Stromal cell of bone marrow (primary cell): ENCODE results near the gene OLR1.
A peak's percentile ranks its signal among the peaks of the same experiment; 100 is the strongest.
"Not testable (repeated sequence)": the region's sequence is repeated elsewhere in the genome, so short reads cannot be mapped to it uniquely, and the experiment has no call there.

Experiments
- DNase-seq: peaks from one replicate; pipeline ENCODE4 v3.0.0-alpha.2; 2012; ENCODE audit warnings: low read depth

The OLR1 gene

DNA sequence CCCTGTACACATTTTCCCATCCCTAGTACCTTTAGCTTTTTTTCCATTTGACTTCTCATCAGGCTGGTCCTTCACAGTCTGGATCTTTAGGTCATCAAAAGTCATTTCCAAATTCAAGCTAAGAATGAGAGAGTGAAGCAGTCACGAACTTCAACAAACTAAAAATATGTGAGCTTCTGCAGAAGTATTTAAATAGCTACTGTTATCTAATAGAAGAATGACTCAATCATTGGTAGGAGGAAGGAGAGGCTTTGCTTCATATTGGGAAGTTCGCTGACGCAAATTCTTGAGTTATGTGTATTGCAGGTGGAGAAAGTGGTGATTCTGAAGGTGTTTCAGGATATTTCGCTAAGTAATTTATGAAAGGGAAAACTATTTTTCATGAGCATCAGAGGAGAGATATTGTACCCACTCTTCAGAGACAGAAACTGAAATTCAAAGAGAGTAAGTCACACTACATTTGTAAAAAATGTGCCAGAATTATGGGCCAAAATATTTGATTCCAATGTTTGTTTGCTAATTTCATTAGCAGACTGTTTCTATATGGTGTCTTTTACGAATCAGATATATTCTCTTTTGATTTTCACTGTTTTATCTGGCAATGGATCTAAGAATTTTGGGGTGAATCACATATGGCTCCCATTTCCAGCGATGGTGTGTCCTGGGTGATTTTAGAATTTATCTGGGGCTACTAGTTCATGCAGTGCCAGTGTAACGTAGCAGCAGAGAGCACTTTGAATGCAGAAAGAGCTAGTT, at the start of gene OLR1:
Gene OLR1, minus strand, starts transcription at position 160 of the 756 bp plus-strand sequence. Its CDS starts 55 bp downstream, at position 105.
- DNase-seq: no peak

DNA sequence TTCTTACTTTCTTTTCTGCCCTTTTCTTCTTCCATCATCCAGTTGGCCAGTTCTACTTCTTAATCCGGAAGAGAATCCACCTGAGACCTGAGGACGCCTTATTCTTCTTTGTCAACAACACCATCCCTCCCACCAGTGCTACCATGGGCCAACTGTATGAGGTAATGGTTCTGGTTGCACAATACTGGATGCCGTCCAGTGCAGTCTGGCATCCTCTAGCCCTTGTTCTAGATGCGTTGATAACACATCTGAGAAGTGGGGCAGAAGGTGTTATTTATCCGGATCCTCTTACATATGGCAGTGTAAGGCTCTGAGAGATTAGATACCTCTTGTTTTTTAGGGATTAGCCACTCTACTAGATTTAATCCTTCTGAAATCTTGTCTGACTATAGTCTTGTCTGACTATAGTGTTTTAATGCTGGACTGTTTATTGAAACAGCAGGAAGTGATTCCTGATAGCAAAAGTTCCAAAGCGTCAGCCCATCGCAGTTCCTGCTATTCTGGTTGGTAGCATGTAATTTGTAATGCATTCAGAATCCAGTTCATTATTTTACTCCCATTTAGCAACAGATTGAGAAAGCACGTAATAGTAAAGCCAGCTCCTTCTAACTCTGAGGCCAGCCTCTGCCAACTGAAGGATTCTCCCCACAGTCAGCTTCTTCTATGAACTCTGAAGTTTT, 48.6 kb upstream of the OLR1 start:
- peak; percentile 26 for DNase-seq

DNA sequence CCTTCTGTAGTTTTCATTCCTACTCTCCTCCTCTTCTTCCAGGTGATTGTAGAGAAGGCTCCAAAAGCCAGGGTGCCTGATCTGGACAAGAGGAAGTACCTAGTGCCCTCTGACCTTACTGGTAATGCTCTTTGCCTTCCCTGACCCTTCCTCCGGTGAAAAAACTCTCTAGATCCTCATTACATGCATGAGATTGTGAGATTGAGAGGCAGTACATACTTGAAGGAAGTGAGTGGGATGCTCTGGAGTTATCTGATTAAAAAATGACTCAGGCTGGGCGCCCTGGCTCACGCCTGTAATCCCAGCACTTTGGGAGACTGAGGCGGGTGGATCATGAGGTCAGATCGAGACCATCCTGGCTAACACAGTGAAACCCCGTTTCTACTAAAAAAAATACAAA, 46.1 kb upstream of the OLR1 start:
- DNase-seq: no peak

DNA sequence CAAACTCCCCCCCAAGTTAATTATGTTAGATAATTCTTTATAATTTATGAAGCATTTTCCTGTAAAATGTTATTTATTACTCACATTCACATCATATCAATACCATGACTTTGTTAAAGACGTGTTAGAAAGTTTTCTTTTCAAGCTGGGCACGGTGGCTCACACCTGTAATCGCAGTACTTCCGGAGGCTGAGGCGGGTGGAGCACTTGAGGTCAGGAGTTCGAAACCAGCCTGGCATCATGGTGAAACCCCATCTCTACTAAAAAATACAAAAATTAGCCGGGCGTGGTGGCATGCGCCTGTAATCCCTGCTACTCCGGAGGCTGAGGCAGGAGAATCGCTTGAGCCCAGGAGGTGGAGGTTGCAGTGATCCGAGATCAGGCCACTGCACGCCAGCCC, 44.0 kb upstream of the OLR1 start:
- DNase-seq: not testable (repeated sequence)

DNA sequence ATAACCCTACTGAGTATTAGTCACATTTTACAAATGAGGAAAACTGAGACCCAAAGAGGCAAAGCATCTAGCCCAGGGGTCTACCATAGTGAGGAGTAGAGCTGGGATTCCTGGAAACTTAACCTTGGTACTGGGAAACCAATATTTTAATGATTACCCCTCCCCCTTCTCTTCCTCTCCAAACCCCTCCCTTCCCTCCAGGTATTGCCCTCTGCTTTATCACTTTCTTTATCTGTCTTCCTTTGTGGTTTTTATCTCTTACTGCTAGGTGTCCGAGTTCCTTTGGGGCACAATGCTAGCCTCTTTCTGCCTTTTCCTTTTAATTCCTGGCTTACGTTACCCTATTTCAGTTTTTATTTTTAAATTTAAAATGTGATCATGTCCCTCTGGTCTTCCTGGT, 43.5 kb upstream of the OLR1 start:
- no peak for DNase-seq

DNA sequence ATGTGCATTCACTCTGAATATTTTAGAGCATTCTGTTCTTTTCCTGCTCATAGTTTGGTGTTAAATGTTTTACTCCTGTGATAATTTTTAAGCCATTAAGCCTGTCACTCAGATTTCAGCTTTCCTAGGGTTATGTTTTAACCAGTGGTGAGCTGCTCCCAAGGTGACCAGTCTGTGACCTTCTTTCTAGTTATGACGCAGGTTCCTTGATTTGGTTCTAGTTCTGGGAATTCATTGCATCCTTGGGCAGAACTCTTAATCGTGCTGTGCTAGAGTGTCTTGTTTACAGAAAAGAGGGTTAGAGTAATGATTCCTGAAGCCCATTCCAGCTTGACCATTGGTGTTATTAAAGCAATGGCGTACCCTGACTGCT, 42.9 kb upstream of the OLR1 start:
- DNase-seq: no peak

DNA sequence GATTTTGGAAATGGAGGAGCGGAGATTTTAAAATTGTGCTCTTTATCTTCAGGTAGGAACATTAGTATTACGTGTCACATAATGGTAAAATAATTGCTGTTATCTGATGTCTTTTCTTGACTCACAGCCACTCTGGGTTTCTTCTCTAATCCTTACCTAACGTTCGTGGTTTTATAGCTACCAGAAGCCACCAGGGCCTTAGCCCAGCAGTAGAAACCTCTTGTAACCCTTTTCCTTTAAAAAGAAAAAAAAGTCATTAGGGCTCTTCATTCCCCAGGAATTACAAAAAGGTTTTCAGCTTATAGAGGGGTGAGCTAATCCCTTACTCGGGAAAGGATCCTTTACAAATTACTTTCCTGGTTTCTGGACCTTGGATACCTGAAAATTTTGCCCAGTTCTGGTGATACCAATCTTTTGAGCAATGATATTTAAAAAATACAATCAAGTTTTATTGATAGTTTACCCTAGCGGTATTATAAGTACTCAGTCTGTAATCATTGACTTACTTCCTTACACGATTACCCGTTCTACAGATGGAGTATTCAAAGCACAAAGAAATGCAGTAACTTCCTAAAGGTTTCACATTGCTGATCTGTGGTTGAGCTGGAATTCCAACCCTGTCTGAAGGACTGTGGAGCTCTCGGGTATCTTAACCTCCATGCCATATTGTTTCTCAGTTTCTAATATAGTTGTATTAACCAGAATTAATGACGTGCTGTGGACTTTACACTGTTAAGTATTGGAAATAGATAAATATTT, 42.4 kb upstream of the OLR1 start:
- DNase-seq: peak; percentile 10

DNA sequence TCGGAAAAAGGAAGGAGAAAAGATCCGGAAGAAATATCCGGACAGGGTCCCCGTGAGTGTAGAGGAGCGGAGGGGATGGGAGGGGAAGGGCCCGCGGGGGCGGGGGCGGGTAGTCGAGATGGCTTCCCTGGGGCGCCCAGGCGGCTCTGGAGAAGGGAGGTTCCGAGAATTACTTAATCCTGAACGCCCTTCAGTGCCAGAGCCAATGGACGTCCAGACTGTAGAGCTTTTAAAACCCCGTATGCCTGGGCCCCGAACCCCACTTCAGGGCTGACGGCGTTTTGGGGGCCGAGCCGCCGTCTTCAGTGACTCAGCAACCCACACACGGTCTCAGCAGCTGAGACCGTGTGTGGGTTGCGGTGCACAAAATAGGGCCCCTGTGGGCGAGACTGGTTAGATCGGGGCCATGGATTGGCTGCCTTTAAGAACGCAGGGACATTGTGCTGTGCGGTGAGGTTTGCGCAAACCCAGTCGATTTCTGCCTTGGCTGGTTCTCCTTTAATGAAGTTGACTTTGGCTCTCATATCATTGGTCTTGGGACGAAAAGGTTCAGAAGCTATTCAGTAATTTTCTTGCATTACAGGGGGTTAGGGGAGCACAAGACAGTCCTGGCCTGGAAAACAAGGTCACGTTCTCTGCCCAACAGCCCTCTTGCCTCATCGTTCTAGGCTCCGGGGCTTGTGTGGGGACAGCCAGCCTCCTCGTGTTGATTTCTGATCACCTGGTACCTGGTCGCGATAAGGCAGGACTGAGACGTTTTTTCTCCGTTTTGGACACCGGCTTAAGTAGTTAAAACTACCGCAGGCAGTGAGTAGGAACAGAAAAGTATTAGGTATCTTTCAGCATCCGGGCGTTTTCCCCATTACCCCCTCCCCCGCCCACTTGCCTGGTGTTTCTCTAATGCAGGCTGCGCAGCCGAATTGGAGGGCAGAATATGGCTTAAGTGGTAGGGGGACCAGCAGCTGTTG, 41.5 kb upstream of the OLR1 start:
- DNase-seq: peak; percentile 90

DNA sequence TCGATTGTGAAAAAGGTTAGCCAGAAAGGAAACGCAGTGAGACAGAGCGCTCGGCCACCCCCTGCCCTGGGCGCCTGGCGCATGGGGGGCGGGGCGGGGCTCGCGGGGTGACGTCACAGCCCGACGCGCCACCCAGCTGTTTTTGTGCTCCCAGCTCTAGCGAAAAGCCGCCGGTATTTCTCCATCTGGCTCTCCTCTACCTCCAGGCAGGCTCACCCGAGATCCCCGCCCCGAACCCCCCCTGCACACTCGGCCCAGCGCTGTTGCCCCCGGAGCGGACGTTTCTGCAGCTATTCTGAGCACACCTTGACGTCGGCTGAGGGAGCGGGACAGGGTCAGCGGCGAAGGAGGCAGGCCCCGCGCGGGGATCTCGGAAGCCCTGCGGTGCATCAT, 40.8 kb upstream of the OLR1 start, which contains the start of gene GABARAPL1:
Gene GABARAPL1, plus strand, starts transcription at position 139 of the 393 bp plus-strand sequence. Its CDS starts 253 bp downstream, at position 392.
- peak; percentile 71 for DNase-seq

DNA sequence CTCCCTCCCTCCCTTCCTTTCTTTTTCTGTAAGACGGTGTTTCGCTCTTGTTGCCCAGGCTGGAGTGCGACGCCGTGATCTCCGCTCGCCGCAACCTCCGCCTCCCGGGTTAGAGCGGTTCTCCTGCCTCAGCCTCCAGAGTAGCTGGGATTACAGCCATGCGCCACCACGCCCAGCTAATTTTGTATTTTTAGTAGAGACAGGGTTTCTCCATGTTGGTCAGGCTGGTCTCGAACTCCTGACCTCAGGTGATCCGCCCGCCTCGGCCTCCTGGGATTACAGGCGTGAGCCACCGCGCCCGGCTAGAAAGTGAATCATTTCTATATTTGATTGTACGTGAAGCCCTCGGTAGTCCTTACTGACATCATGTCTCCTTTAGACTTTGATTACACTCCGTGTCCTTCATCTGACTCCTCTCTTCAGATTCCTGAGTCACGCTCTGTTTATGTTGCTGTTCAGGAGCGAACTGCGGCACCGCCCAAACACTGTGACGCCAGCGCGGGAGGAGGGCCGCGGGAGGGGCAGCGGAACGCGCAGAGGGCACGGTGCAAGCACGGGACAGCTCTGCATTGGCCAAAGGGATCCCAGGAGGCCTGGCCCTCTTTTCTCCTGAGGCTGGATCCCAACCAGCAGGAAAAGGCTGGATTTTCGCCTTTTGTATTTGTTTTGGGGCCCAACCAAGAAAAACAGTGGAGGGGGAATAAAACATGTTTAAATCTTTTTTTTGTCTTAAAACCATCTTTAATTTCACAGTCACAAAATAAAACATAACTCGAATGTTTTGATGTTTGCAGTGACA, 40.2 kb upstream of the OLR1 start:
- DNase-seq: peak; percentile 99

DNA sequence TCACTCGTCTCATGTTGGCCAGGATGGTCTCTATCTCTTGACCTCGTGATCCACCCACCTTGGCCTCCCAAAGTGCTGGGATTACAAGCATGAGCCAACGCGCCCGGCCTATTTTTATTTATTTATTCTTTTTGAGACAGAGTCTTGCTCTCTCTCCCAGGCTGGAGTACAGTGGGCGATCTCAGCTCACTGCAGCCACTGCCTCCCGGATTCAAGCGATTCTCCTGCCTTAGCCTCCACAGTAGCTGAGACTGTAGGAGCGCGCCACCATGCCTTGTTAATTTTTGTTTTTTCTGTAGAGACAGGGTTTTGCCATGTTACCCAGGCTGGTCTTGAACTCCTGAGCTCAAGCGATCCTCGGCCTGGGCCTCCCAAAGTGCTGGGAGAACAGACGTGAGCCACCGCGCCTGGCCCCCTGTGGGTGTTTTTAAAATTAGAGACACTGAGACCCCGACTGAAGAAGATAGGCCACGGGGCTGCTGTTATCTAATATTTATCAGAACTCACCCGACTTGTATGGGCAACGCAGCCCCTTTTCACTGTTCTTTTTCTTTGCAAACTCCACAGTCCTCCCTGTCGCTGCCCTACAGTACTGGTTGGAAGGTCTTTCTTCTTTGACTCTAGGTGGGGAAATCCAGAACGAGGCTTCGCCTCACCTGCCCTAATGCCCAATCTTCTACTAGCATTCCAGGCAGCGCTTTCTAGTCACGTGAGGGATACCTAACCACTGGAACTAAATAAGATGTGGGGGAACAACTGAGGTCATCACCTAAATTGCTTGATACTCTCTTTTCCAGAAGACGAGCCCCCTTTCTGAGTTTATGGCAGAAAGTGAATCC, 39.4 kb upstream of the OLR1 start:
- DNase-seq: no peak

DNA sequence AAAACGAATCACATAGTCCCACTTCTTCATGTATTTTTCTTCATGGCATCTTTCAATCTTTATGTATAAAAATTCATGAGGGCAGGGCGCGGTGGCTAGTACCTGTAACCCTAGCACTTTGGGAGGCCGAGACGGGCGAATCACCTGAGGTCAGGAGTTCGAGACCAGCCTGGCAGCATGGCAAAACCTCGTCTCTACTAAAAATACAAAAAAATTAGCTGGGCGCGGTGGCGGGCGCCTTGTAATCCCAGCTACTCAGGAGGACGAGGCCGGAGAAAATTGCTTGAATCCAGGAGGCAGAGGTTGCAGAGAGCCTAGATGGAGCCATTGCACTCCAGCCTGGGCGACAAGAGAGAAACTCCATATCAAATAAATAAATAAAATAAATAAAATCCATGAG, 38.3 kb upstream of the OLR1 start:
- DNase-seq: no peak

DNA sequence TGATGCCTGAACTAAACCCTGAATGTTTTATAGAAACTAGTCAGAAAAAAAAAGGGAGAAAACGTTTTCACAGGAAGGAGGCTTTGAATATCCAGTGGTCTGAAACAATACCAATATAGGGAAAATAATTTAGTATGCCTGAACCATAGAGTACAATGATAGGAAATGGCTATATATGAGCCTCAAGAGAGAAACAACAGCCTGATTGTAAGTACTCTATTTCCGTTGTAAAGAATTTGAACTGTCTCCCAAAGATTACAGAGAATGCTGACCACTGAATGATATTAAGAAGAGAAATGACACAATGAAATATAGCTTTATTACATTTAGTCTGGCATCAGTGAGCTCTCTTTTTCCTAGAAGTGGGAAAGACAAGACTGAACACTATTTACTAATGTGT, 35.2 kb upstream of the OLR1 start:
- DNase-seq: no peak

DNA sequence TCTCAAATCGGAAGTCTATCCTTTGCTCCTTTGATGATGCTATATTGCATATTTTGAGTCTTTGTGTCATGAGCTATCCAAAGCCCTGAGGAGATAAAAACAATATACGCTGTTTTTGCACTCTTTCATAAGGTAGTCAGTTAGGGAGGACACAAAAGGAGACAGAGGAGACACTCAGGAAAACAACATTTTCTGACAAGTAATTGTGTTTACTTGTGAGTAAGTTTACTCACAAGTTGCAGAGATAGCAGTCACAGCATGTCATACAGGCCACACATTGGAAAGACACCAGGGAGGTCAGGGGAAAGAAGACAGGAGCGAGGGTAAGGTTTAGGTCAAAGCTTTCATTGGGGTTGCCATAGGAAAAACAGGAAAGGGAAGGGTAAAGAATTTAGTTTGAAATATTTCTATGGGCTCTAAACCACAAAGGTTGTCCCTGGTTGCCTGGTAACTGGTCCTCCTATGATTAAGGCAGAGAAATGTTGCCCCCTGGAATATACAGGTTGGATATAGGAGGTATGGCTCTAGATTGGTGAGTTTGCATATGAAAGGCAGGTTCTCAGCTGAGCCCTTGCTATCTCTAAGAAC, 33.4 kb upstream of the OLR1 start:
- DNase-seq: no peak

DNA sequence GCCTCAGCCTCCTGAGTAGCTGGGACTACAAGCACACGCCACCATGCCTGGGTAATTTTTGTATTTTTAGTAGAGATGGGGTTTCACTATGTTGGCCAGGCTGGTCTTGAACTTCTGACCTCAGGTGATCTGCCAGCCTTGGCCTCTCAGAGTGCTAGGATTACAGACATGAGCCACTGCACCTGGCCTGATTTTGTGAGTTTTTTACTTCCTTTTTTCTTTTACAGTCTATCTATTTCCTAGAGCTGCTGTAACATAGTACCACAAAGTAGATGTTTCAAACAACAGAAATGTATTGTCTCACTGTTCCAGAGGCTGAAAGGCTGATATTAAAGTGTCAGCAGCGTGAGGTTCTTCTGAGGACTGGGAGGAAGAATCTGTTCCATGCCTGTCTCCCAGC, 32.6 kb upstream of the OLR1 start:
- not testable (repeated sequence) for DNase-seq

DNA sequence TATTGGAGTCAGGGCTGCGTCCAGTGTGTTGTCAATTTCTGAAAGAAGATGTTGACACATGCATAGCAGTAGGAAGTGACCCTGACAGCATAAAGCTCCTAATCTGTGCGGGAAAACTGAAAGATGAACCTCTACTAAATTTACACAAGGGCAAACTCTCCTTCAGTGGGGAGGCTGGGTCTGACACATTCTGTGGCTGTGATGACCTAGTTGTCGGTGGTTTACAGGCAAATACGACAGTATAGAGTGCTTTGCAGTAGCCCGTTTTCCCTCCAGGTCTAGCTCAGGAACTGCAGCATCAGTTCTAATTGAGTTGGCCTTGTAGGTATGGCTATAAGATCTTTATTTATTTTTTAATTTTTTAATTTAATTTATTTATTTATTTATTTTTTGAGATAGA, 25.9 kb upstream of the OLR1 start:
- DNase-seq: no peak

DNA sequence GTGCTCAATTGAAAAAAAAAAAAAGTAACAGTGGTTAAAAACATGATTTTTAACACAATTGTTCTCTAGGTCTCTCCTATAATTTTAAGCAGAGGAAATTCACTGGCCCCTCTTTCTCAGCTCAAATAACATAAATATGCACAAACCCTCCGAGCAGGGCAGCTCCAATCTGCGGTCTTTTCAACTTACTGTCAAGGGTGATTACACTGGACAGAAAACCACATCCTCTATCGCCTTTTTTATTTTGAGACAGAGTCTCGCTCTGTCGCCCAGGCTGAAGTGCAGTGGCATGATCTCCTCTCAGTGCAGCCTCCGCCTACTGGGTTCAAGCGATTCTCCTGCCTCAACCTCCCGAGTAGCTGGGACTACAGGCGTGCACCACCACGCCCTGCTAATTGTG, 24.3 kb upstream of the OLR1 start:
- DNase-seq: no peak

DNA sequence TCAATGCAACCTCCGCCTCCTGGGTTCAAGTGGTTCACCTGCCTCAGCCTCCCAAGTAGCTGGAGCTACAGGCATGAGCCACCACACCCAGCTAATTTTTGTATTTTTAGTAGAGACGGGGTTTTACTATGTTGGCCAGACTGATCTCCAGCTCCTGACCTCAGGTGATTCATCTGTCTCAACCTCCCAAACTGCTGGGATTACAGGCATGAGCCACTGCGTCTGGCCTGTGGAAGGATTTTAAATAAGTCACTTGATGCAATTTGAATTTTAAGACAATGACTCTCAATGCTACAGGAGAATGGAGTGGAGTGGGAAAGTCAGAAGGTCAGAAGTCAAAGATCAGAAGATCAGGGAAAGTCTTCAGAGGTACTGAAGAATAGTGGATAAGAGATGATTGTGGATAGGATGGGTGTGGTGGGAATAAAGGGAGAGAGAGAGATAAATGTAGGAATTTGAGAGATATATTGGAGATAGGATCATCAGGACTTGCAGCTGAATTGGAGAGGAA, 22.3 kb upstream of the OLR1 start:
- no peak for DNase-seq

DNA sequence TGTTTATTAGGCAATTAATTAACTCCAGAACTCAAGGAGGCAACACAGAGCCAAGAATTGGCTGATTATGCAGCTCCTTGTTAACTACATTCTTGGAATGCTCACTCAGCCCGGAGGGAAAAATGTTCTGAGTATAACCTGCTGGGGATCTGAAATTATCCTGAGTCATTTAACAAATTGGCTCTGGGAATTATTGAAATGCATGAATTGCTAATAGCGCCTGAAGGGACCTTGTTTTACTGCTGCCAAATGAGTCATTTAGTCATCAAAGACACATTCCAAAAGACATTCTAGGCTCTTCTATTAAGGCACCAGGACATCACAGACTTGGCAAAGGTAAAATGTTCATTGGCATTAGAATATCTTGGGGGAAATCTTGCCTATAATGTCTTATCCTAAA, 19.9 kb upstream of the OLR1 start:
- DNase-seq: no peak
